Lung (tissue), 12 donors: Measurements from ENCODE around the gene CHMP6. TPM values are rescaled to one million over a fixed set of nuclear protein-coding genes. Genes with fewer than 3 reads are reported as not detected.
"Not testable (repeated sequence)": the region's sequence is repeated elsewhere in the genome, so short reads cannot be mapped to it uniquely, and the experiment has no call there.

Source experiments
- ATAC-seq: fragments of 200-7000 bp; cut with Tn5 transposase; one replicate; pipeline ENCODE4 v1.9.1; 2020; ENCODE audit warnings: moderate number of reproducible peaks; ENCODE audit not compliant: insufficient read depth, low FRiP score
- DNase-seq, 3 donors: peaks; one replicate each; pipeline ENCODE4 v3.0.0-alpha.2; 2013 to 2017
- H3K27ac ChIP-seq, 2 donors: one replicate each; pipeline ENCODE4 v1.5.1; 2013; ENCODE audit warnings: mild to moderate bottlenecking in 2 of 2, moderate library complexity in 2 of 2, control low read depth in 1 of 2, inconsistent platforms in 1 of 2, low read depth in 1 of 2, low read length in 1 of 2
- H3K27me3 ChIP-seq, 3 donors: one replicate each; pipeline ENCODE4 v1.5.1; 2013; ENCODE audit warnings: low read length in 2 of 3; ENCODE audit not compliant: control insufficient read depth in 3 of 3, insufficient read depth in 3 of 3
- H3K36me3 ChIP-seq, 4 donors: one replicate each; pipeline ENCODE4 v1.5.1; 2013; ENCODE audit warnings: low read length in 4 of 4, mild to moderate bottlenecking in 1 of 4, moderate library complexity in 1 of 4; ENCODE audit not compliant: control insufficient read depth in 4 of 4, insufficient read depth in 4 of 4
- H3K4me1 ChIP-seq, 5 donors: one replicate each; pipeline ENCODE4 v1.5.1; 2013; ENCODE audit warnings: low read length in 5 of 5, mild to moderate bottlenecking in 2 of 5, moderate library complexity in 1 of 5; ENCODE audit not compliant: control insufficient read depth in 5 of 5, insufficient read depth in 5 of 5
- H3K4me3 ChIP-seq: one replicate; pipeline ENCODE4 v1.5.1; 2013; ENCODE audit warnings: mild to moderate bottlenecking, control low read depth, moderate library complexity
- H3K9ac ChIP-seq, 2 donors: one replicate each; pipeline ENCODE4 v1.5.1; 2013; ENCODE audit warnings: low read length in 2 of 2, control low read depth in 1 of 2; ENCODE audit not compliant: insufficient read depth in 1 of 2
- H3K9me3 ChIP-seq, 4 donors: one replicate each; pipeline ENCODE4 v1.5.1; 2013; ENCODE audit warnings: low read length in 3 of 4, mild to moderate bottlenecking in 1 of 4, moderate library complexity in 1 of 4; ENCODE audit not compliant: control insufficient read depth in 4 of 4, insufficient read depth in 3 of 4
- WGBS, 2 donors: extraction: QIAGEN DNeasy Blood & Tissue Kit; methylation state at CpG; one replicate each; pipeline ENCODE4 v1.1.7; 2013; 5-methylcytosine and 5-hydroxymethylcytosine counted together
- polyA plus RNA-seq, 2 donors: library from polyadenylated mRNA; stranded (reverse); fragments of 200-250 nt; gene quantifications; one replicate each; pipeline ENCODE4 v1.2.1, GENCODE V29; 2013
- total RNA-seq, 2 donors: library from RNA; depleted of rRNA in 1 of 2; stranded (reverse); fragments of >200 nt in 1 of 2; gene quantifications; one replicate each; pipeline ENCODE4 v1.2.1, GENCODE V29; 2014 to 2021
- TF ChIP-seq, protein P1 (sequence below): IDR thresholded peaks from 2 replicates; pipeline ENCODE4 v1.5.1; 2012; ENCODE audit warnings: mild to moderate bottlenecking; ENCODE audit errors: control extremely low read depth, extremely low read depth
- donor health status: control.
- donor health status: control.
- donor health status: Bipolar disorder and iron deficiency.
- donor health status: healthy.
- donor health status: DM: yes; HTN: yes; CAD: no.

CHMP6 gene
- total and polyA plus RNA-seq, 4 donors = 18.2 to 36.3 (median 32.2) TPM

DNA sequence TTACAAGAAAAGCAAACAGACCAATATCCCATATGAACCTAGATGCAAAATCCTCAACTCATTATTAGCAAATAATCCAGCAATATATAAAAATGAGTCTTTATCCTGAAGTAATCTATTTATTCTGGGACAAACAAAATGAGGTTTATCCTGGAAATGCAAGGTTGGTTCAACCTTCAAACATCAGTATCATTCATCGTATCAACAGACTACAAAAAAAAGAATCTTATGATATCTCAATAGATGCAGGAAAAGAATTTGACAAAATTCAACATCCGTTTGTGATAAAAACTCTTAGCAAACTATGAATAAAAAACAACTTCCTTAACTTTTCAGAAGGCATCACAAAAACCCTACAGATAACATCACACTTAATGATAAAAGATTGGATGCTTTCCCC is 24.9 kb downstream of the CHMP6 start:
- H3K36me3 ChIP-seq = no peaks in the 10 kb centered on the region
- no peaks in the 10 kb centered on the region for H3K27me3 ChIP-seq
- H3K27ac ChIP-seq = no peak overlapping the region
- DNase-seq = no peak
- H3K4me1 ChIP-seq = peaks cover 0 to 24% (median 12%) of the 10 kb centered on the region in 5 donors
- no peak overlapping the region for H3K4me3 ChIP-seq
- TF ChIP-seq, protein P1, sequence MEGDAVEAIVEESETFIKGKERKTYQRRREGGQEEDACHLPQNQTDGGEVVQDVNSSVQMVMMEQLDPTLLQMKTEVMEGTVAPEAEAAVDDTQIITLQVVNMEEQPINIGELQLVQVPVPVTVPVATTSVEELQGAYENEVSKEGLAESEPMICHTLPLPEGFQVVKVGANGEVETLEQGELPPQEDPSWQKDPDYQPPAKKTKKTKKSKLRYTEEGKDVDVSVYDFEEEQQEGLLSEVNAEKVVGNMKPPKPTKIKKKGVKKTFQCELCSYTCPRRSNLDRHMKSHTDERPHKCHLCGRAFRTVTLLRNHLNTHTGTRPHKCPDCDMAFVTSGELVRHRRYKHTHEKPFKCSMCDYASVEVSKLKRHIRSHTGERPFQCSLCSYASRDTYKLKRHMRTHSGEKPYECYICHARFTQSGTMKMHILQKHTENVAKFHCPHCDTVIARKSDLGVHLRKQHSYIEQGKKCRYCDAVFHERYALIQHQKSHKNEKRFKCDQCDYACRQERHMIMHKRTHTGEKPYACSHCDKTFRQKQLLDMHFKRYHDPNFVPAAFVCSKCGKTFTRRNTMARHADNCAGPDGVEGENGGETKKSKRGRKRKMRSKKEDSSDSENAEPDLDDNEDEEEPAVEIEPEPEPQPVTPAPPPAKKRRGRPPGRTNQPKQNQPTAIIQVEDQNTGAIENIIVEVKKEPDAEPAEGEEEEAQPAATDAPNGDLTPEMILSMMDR = no peak
- ATAC-seq = no peak
- WGBS, 2 donors = 79 to 83% methylated on average over 2 of the region's 2 CpGs
- no peak overlapping the region for H3K9ac ChIP-seq
- H3K9me3 ChIP-seq = no peaks in the 10 kb centered on the region

DNA sequence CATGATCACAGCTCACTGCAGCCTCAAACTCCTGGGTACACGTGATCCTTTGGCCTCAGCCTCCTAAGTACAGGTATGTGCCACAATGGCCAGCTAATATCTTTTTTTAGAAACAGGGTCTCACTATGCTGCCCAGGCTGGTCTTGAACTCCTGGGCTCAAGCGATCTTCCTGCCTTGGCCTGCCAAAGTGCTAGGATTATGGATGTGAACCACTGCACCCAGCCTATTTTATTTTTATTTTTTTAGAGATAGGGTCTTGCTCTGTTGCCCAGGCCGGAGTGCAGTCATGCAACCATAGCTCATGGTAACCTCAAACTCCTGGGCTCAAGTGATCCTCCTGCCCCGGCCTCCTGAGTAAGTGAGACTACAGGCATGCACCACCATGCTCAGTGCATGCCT is 25.7 kb downstream of the CHMP6 start:
- ATAC-seq, H3K9me3 ChIP-seq, H3K4me3 ChIP-seq, H3K36me3 ChIP-seq, H3K9ac ChIP-seq, DNase-seq, H3K27me3 ChIP-seq: not testable (repeated sequence)
- Histone ChIP-seq H3K27ac (peak overlapping the region in 1 of 2 donors; percentile 92), H3K4me1 (peaks cover 0 to 25% (median 12%) of the 10 kb centered on the region in 5 donors)
- 95 to 97% methylated on average over 4 of the region's 4 CpGs for WGBS, 2 donors

DNA sequence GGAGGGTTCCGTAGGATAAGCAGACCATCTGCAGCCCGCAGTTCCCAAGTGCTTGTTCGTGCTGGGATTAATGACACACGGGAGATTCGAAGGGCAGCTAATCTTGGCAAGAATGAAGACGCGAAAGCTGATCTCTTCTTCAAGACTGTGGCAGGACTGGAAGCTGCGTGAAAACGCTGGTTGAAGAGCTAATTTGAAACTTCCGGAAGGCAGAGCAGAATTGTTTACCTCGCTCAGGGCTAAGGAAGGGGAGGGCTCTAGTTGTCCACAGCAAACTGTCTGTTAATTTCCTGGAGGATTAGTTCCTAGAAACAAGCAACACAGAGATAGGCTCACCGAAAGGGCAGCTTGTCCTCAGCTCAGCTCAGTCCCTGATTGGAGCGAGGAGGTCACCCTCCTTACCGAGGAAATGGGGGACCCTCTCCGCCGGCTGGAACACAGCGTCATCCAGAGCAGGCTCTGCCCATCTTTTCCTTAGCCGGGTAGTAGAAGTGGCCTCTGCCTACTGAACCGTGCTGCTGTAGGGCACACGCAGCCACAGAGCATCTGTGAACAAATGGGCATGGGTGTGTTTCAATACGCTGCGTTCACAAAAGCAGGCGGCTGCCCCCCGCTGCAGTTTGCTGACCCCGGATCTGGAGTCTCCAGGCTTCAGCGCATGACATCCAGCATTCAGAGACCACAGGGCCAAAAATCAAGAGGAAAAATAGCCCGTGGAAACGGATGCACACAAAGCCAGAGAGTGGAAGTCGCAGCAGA is 26.6 kb downstream of the CHMP6 start:
- peak overlapping the region; percentile 60 to 90 for H3K9ac ChIP-seq
- H3K27me3 ChIP-seq = no peaks in the 10 kb centered on the region
- WGBS, 2 donors = 5 to 11% methylated on average over 29 of the region's 29 CpGs
- peaks cover 0 to 25% (median 12%) of the 10 kb centered on the region in 5 donors for H3K4me1 ChIP-seq
- H3K27ac ChIP-seq = peak overlapping the region; percentile 5 to 92
- H3K36me3 ChIP-seq = no peaks in the 10 kb centered on the region
- H3K4me3 ChIP-seq = no peak overlapping the region
- DNase-seq (peak; percentile 71 to 93 (median 88)), ATAC-seq (peak; percentile 35)
- TF ChIP-seq, protein P1 = no peak
- no peaks in the 10 kb centered on the region for H3K9me3 ChIP-seq

DNA sequence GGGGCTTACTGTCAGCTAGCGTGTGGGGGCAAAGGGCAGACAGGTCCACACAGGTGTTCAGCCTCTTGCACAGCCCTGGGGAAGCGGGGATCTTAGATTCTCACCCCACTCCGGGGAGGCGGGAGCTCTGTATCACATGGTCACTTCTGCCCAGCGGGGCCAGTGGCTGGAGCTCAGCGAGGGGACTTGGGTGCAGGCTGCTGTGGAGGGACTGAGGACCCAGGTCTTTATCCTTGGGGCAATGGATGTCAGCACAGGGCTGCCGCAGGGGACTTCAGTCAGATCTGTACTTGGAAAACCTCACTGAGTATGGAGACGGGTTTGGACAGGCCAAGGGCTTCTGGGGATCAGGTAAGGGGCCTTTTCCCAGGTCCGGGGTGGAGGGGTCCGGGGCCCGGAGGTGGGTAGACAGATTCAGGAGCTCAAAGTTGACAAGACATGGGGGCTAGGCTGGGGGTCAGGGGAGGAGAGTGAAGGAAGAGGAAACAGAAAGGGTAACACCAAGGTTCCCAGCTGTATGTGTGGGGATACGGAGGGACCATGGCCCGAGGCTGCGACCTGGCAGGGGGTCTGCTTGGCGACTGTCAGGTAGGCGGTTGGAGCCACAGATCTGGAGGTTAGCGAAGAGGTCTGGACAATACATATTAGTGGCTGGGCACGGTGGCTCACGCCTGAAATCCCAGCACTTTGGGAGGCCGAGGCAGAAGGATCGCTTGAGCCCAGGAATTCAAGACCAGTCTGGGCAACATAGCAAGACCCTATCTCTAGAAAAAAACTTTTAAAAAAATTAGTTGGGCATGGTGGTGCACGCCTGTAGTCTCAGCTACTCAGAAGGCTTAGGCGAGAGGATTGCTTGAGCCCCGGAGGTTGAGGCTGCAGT is 28.2 kb downstream of the CHMP6 start:
- no peaks in the 10 kb centered on the region for H3K27me3 ChIP-seq
- no peak overlapping the region for H3K9ac ChIP-seq

More for the DNA sequence above, 28.2 kb downstream of the CHMP6 start:
- DNase-seq = no peak
- TF ChIP-seq, protein P1 = no peak
- Histone ChIP-seq H3K4me1 (peaks cover 0 to 25% (median 12%) of the 10 kb centered on the region in 5 donors), H3K4me3 (no peak overlapping the region), H3K9me3 (no peaks in the 10 kb centered on the region), H3K36me3 (no peaks in the 10 kb centered on the region), H3K27ac (no peak overlapping the region)
- 86 to 87% methylated on average over 24 of the region's 24 CpGs for WGBS, 2 donors
- no peak for ATAC-seq
